ENCODE data around the gene CDKN2D.

GRCh38 chr19:10517361-10517759 is 51.4 kb downstream of the CDKN2D start, which contains the start of gene S1PR5:
- TF ChIP-seq EZH2phosphoT487 (IDR thresholded peaks at IDR 0.05; ENCODE audit: low read depth, severe bottlenecking, unreplicated experiment) = no peak
- no peak for TF ChIP-seq CTCF (IDR thresholded peaks at IDR 0.05; ENCODE audit: poor library complexity)
- no peak for TF ChIP-seq EZH2 (IDR thresholded peaks at IDR 0.05; ENCODE audit: borderline replicate concordance)

Data from hepatocyte (in vitro differentiated cells).